Measurements from ENCODE around the gene DDX4. TPM values are rescaled to one million over a fixed set of nuclear protein-coding genes. Genes with fewer than 3 reads are reported as not detected.

DDX4 gene
- polyA plus RNA-seq, 1 experiment = not detected

- DNase-seq (ENCODE audit: low read depth) = no peak
- no peaks in the 10 kb centered on the region for H3K36me3 ChIP-seq (ENCODE audit: control insufficient read depth, insufficient read depth, low read length)
- POLR2A ChIA-PET = no interaction called here
- CTCF ChIA-PET = no interaction called here
- H3K4me3 ChIP-seq (ENCODE audit: low read depth, low read length) = no peak overlapping the region
- TF ChIP-seq CTCF (IDR thresholded peaks at IDR 0.05; ENCODE audit: insufficient read depth, low read depth, low read length) = no peak
- H3K27me3 ChIP-seq (ENCODE audit: control insufficient read depth, insufficient read depth, low read length) = peaks cover 3% of the 10 kb centered on the region; the same call in 1 of the 2 replicates
These were observed 119.4 kb downstream of the DDX4 start for GRCh38 chr5:55857247-55857640.

GRCh38 chr5:55858104-55858503, 120.2 kb downstream of the DDX4 start:
- Histone ChIP-seq H3K36me3 (ENCODE audit: control insufficient read depth, insufficient read depth, low read length) (no peaks in the 10 kb centered on the region), H3K4me3 (ENCODE audit: low read depth, low read length) (no peak overlapping the region), H3K27me3 (ENCODE audit: control insufficient read depth, insufficient read depth, low read length) (peaks cover 3% of the 10 kb centered on the region; the same call in 1 of the 2 replicates)
- DNase-seq (ENCODE audit: low read depth) = no peak
- POLR2A ChIA-PET = interaction anchor here (0.7 kb wide), 1 partner anchor 545 kb away, joined by 3 read pairs; no protein-coding TSS in a partner anchor
- no peak for TF ChIP-seq CTCF (IDR thresholded peaks at IDR 0.05; ENCODE audit: insufficient read depth, low read depth, low read length)
- CTCF ChIA-PET = no interaction called here

DNA sequence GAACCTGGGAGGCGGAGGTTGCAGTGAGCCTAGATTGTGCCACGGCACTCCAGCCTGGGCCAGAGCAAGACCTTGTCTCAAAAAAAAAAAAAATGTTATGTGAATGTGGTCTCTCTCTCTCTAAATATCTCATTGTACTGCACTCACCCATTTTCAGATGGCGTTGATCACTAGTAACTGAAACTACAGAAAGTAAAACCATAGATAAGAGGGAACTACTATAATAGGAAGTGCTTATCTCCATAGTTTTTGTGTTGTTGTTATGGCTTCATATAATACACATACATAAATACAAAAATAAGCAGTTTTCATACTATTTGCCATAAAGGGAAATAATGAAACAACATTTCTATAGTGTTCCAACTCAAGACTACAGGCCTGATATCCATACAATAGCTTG, 122.4 kb downstream of the DDX4 start:
- no peak for TF ChIP-seq CTCF (IDR thresholded peaks at IDR 0.05; ENCODE audit: insufficient read depth, low read depth, low read length)
- ChIA-PET POLR2A (no interaction called here), CTCF (no interaction called here)
- Histone ChIP-seq H3K36me3 (ENCODE audit: control insufficient read depth, insufficient read depth, low read length) (no peaks in the 10 kb centered on the region), H3K4me3 (ENCODE audit: low read depth, low read length) (no peak overlapping the region), H3K27me3 (ENCODE audit: control insufficient read depth, insufficient read depth, low read length) (peaks cover 3% of the 10 kb centered on the region; the same call in 1 of the 2 replicates)
- no peak for DNase-seq (ENCODE audit: low read depth)

DNA sequence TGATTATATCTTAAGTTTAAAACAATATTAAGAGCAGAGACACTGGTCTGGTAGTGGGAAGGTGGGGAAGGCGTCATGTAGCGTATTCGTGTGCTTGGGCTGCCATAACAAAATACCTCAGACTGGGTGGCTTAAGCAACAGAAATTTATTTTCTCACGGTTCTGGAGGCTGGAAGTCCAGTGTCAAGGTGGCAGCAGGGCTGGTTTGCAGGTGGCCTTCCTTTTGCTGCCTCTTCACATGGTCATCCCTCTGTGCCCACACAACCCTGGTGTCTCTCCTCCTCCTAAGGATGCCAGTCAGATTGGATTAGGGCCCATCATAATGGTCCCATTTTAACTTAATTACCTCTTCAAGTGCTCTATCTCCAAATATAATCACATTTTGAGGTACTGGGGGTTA, 122.8 kb downstream of the DDX4 start:
- no peak for DNase-seq (ENCODE audit: low read depth)
- Histone ChIP-seq H3K4me3 (ENCODE audit: low read depth, low read length) (no peak overlapping the region), H3K36me3 (ENCODE audit: control insufficient read depth, insufficient read depth, low read length) (no peaks in the 10 kb centered on the region), H3K27me3 (ENCODE audit: control insufficient read depth, insufficient read depth, low read length) (peaks cover 3% of the 10 kb centered on the region; the same call in 1 of the 2 replicates)
- ChIA-PET POLR2A (no interaction called here), CTCF (no interaction called here)
- no peak for TF ChIP-seq CTCF (IDR thresholded peaks at IDR 0.05; ENCODE audit: insufficient read depth, low read depth, low read length)

DNA sequence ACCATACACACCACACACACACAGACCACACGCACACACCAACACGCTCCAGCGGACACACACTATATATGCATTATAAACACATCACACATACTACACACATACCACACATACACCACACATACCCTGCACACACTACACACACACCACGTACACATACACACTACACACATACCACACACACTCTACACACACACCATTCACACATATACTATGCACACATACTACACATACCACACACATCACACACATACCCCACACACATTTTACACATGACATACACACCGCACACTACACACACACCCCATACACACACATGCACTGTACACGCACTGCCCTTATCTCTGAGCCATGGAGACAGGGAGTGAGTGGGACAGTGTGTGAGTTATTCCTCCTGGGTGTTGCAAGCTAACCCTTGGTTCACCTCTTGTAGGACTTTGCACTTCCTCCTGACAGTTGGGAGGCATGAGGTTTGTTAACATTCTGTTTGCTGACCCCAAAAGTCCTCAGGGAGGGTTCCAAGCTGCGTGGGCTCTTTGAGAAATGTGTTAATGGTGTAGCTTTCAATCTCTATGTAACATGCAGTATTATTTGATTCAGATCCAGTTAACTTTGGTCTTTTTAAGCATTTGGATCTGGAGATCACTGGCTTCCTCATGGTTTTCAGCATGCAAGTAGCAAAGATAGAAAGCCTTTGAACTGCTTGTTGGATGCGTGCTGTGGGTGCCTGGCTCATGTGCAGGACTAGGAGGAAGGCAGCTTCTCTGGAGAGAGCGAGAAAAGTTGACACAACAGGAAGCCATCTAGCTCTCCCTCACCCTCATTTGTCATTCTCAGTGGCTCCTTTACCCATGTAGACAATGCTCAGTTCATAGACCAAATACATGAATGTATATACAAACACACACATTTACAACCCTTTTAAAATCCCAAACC, 127.0 kb downstream of the DDX4 start:
- POLR2A ChIA-PET = no interaction called here
- Histone ChIP-seq H3K36me3 (ENCODE audit: control insufficient read depth, insufficient read depth, low read length) (no peaks in the 10 kb centered on the region), H3K27me3 (ENCODE audit: control insufficient read depth, insufficient read depth, low read length) (no peaks in the 10 kb centered on the region), H3K4me3 (ENCODE audit: low read depth, low read length) (no peak overlapping the region)
- no peak for TF ChIP-seq CTCF (IDR thresholded peaks at IDR 0.05; ENCODE audit: insufficient read depth, low read depth, low read length)
- CTCF ChIA-PET = no interaction called here
- no peak for DNase-seq (ENCODE audit: low read depth)

Data from BJ (cell line).